ENCODE data around the gene PMM1. TPM values are rescaled to one million over a fixed set of nuclear protein-coding genes. Genes with fewer than 3 reads are reported as not detected.
"Not testable (repeated sequence)": the region's sequence is repeated elsewhere in the genome, so short reads cannot be mapped to it uniquely, and the experiment has no call there.

PMM1 gene
- total RNA-seq, 2 donors from 2014 or later = 17.3 TPM

DNA sequence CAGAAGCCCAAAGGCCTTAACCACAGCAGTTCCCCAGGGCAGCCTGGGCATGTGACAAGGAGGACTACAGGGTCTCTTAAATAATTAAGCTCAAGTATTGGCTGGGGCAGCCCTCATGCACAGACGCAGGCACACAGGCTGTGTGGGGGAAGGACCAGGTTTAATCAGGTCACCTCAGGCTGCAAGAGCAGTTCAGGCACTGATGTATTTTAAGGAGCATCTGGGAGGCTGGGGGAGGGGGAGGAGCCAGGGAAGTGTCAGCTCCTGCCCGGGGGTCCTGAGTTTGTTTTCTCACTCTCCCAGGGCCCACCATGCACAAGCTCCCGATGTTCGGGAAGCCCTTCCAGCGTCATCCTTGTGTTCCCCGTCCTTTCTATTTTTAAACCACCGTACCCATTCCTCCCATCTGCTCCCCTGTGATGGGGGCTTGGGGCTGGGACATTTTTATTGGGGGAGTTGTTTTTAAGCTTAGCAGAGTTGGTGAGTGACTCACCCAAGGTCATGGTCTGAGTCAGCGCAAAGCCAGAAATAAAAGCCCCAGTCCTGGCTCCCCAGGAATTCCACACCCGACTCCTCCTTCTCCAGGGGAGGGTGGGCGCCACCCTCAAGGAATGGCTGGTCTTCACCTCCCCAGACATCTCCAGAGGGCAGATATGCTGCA is 26.5 kb downstream of the PMM1 start:
- Histone ChIP-seq H3K36me3 (peaks cover 7% of the 10 kb centered on the region), H3K4me3 (peak overlapping the region; percentile 54 to 61), H3K4me1 (peaks cover 0 to 55% of the 10 kb centered on the region in 2 donors), H3K9me3 (no peaks in the 10 kb centered on the region), H3K27ac (peak overlapping the region; percentile 92 to 95), H3K27me3 (no peaks in the 10 kb centered on the region)
- TF ChIP-seq CTCF (IDR thresholded peaks at IDR 0.05) = no peak
- no peak for DNase-seq (ENCODE audit: low spot score)

DNA sequence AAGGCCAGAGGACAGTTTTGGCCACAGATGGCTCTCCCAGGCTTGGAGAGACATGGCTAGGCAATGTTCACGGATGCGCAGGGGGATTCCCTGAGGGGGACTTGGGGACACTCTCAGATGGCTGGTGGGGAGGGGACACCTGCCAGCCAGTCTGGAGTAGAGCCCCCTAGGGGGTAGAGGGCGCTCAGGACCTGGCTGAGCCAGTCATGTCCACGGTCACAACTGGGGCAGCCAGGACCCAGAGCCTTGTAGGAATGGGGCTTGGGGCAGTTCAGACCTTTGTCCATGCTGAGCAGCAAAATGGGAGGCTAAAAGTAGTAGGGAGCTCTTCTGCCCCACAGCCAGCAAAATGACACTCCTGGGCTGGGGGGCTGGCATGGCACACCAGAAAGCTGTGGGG is 27.2 kb downstream of the PMM1 start:
- Histone ChIP-seq H3K4me3 (peak overlapping the region; percentile 54 to 61), H3K27me3 (no peaks in the 10 kb centered on the region), H3K27ac (peak overlapping the region; percentile 92 to 95), H3K9me3 (no peaks in the 10 kb centered on the region), H3K36me3 (peaks cover 7% of the 10 kb centered on the region), H3K4me1 (peaks cover 0 to 60% of the 10 kb centered on the region in 2 donors)
- no peak for DNase-seq (ENCODE audit: low spot score)
- TF ChIP-seq CTCF (IDR thresholded peaks at IDR 0.05) = no peak

- Histone ChIP-seq H3K27me3 (no peaks in the 10 kb centered on the region), H3K9me3 (no peaks in the 10 kb centered on the region), H3K36me3 (peaks cover 7% of the 10 kb centered on the region), H3K4me3 (peak overlapping the region; percentile 54 to 61), H3K4me1 (peaks cover 0 to 60% of the 10 kb centered on the region in 2 donors), H3K27ac (peak overlapping the region; percentile 92 to 95)
- DNase-seq (ENCODE audit: low spot score) = no peak
- TF ChIP-seq CTCF (IDR thresholded peaks at IDR 0.05) = no peak
These were observed 27.9 kb downstream of the PMM1 start for GRCh38 chr22:41561788-41562187.

DNA sequence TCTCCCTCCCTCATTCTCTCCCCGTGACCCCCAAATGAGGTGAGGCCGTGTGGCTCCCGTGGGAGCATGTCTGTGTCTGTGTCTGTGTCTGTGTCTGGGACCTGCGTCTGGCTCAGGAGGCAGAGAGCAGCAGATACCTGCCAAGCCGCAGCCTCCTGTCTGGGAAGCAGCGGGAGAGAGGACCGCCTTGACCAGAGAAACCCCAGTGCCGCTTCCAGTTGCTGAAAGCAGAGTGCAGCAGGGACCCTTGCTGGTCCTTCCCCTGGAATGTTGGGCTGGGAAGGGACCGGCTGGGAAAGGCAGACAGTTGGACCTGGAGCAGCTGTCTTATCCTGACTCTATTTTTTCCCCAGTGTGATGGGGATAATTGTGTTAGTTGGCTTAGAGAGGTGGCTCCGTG is 28.3 kb downstream of the PMM1 start:
- H3K27me3 ChIP-seq = no peaks in the 10 kb centered on the region
- peaks cover 7% of the 10 kb centered on the region for H3K36me3 ChIP-seq
- H3K27ac ChIP-seq = peak overlapping the region; percentile 92 to 95
- H3K4me3 ChIP-seq = peak overlapping the region; percentile 54 to 61
- DNase-seq (ENCODE audit: low spot score) = no peak
- H3K9me3 ChIP-seq = no peaks in the 10 kb centered on the region
- H3K4me1 ChIP-seq = peaks cover 0 to 61% of the 10 kb centered on the region in 2 donors
- no peak for TF ChIP-seq CTCF (IDR thresholded peaks at IDR 0.05)

DNA sequence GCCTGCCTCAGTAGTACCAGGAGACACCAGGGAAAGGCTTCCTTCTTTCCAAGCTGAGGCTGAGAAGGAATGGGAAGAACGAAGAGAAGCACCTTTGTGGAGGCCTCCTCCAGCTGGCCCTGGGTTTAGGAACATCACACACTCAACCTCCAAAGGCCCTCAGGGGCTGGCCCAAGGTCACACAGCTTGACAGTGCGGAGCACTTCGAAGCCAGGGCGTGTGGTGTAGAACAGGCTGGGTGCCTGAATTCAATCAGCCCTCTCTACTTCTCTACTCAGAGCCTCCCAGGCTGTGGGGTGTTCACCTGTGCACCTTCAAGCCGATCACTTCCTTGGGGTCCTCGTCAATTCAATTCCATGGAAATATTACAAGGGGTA is 29.6 kb downstream of the PMM1 start:
- Histone ChIP-seq H3K27ac (peak overlapping the region; percentile 92 to 95), H3K4me3 (peak overlapping the region; percentile 54 to 61), H3K9me3 (no peaks in the 10 kb centered on the region), H3K36me3 (peaks cover 7% of the 10 kb centered on the region), H3K4me1 (peaks cover 0 to 62% of the 10 kb centered on the region in 2 donors), H3K27me3 (no peaks in the 10 kb centered on the region)
- TF ChIP-seq CTCF (IDR thresholded peaks at IDR 0.05) = no peak
- no peak for DNase-seq (ENCODE audit: low spot score)

- not testable (repeated sequence) for H3K4me3 ChIP-seq; H3K9me3 ChIP-seq; DNase-seq (ENCODE audit: low spot score); H3K27me3 ChIP-seq; H3K36me3 ChIP-seq
- Histone ChIP-seq H3K27ac (peak overlapping the region; percentile 80 to 81), H3K4me1 (peaks cover 0 to 52% of the 10 kb centered on the region in 2 donors)
These were observed 31.4 kb downstream of the PMM1 start for GRCh38 chr22:41558241-41558630.
